Measurements from ENCODE around the gene METTL9. TPM values are rescaled to one million over a fixed set of nuclear protein-coding genes. Genes with fewer than 3 reads are reported as not detected.

METTL9 gene
- total RNA-seq, 1 donor: 170 TPM

DNA sequence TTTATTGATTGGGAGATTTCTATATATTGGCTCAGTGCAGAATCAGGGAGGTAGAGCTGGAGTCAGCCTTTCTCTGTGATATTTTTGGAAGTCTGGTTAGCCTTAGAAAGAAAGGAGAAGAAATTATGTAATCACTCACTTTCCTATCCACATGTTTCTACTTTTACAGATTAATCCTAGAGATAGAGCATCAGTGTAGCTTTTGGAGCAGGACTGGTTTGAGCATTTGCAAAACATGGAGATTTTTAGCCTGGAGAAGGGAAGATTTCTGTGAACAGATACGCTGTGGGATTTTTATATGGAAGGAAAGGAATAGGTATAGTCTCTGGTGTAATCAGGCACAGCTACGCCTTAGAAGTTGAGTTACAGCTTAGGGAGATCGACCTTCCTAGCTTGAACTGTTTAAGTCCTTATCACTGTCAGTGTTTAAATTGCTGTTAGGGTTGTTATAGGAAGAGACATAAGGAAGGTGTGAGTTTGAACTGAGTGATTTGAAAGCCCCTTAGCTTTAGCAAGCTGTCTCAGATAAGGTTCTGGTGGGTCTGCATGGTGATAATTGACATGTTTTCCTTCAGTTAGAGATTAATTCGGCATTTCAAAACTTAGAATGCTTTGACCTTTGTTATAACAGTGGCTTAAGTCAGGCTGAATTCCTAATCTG is 20.5 kb downstream of the METTL9 start:
- Histone ChIP-seq H3K36me3 (ENCODE audit: insufficient read depth, low read length) (peaks cover 21% of the 10 kb centered on the region), H3K4me1 (ENCODE audit: insufficient read depth, low read length) (no peaks in the 10 kb centered on the region), H3K4me2 (ENCODE audit: insufficient read depth, low read length) (no peak overlapping the region), H3K27me3 (ENCODE audit: insufficient read depth, low read length) (no peaks in the 10 kb centered on the region), H3K27ac (ENCODE audit: low read depth, low read length) (no peak overlapping the region), H4K20me1 (ENCODE audit: insufficient read depth, low read length) (peaks cover 4% of the 10 kb centered on the region), H3K9me3 (ENCODE audit: low read depth, low read length) (no peaks in the 10 kb centered on the region), H2AFZ (ENCODE audit: low read length) (no peak overlapping the region), H3K79me2 (ENCODE audit: insufficient read depth, low read length) (peaks cover 81% of the 10 kb centered on the region), H3K4me3 (ENCODE audit: insufficient read depth, low read length) (no peak overlapping the region)
- TF ChIP-seq, protein P1, sequence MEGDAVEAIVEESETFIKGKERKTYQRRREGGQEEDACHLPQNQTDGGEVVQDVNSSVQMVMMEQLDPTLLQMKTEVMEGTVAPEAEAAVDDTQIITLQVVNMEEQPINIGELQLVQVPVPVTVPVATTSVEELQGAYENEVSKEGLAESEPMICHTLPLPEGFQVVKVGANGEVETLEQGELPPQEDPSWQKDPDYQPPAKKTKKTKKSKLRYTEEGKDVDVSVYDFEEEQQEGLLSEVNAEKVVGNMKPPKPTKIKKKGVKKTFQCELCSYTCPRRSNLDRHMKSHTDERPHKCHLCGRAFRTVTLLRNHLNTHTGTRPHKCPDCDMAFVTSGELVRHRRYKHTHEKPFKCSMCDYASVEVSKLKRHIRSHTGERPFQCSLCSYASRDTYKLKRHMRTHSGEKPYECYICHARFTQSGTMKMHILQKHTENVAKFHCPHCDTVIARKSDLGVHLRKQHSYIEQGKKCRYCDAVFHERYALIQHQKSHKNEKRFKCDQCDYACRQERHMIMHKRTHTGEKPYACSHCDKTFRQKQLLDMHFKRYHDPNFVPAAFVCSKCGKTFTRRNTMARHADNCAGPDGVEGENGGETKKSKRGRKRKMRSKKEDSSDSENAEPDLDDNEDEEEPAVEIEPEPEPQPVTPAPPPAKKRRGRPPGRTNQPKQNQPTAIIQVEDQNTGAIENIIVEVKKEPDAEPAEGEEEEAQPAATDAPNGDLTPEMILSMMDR (IDR thresholded peaks at IDR 0.05; ENCODE audit: extremely low read depth, low read depth, low read length): no peak
- peak; percentile 14 for DNase-seq (ENCODE audit: insufficient read length, low spot score, missing footprints)

DNA sequence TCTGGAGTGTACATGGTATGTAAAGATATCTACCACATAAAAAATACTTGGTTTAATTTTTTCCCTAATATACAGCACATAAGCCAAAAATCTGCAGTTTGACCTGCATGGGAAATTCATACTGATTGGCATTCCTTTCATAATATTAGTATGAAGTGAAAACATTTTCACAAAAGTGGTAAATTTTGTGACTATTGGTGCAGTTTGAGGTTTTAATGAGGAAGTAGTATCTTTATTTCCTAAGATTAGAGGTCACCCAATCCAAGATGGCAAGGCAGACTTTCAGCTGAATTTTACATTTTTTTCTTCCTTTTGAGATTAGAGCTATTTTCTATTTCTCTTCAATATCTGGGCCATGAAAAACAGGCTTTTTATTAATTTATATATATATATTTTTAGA is 21.2 kb downstream of the METTL9 start:
- DNase-seq (ENCODE audit: insufficient read length, low spot score, missing footprints): no peak
- Histone ChIP-seq H3K9me3 (ENCODE audit: low read depth, low read length) (no peaks in the 10 kb centered on the region), H3K4me2 (ENCODE audit: insufficient read depth, low read length) (no peak overlapping the region), H4K20me1 (ENCODE audit: insufficient read depth, low read length) (peaks cover 2% of the 10 kb centered on the region), H3K27me3 (ENCODE audit: insufficient read depth, low read length) (no peaks in the 10 kb centered on the region), H3K27ac (ENCODE audit: low read depth, low read length) (no peak overlapping the region), H3K4me1 (ENCODE audit: insufficient read depth, low read length) (no peaks in the 10 kb centered on the region), H3K36me3 (ENCODE audit: insufficient read depth, low read length) (peaks cover 16% of the 10 kb centered on the region), H3K4me3 (ENCODE audit: insufficient read depth, low read length) (no peak overlapping the region), H2AFZ (ENCODE audit: low read length) (no peak overlapping the region), H3K79me2 (ENCODE audit: insufficient read depth, low read length) (peaks cover 80% of the 10 kb centered on the region)
- TF ChIP-seq, protein P1 (IDR thresholded peaks at IDR 0.05; ENCODE audit: extremely low read depth, low read depth, low read length): no peak

DNA sequence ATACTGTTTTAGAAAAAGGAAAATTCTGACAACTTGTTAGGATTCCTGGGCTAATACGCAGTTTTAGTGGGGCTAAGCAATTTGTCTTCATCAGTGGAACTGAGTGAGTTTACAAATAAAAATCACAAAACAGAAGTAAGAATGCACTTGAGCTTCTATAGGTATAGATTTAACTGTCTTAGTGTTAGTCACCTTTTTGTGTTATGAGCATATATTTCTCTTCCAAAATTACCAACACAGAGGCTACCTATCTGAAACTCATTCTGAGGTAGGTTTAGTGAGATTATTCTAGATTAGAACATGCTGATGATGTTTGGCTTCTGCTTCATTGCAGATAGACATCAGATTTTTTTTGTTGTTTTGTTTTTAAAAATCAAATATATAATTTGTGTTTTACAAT is 23.2 kb downstream of the METTL9 start:
- Histone ChIP-seq H4K20me1 (ENCODE audit: insufficient read depth, low read length) (no peaks in the 10 kb centered on the region), H3K4me1 (ENCODE audit: insufficient read depth, low read length) (peaks cover 19% of the 10 kb centered on the region), H3K4me2 (ENCODE audit: insufficient read depth, low read length) (no peak overlapping the region), H2AFZ (ENCODE audit: low read length) (no peak overlapping the region), H3K4me3 (ENCODE audit: insufficient read depth, low read length) (no peak overlapping the region), H3K27ac (ENCODE audit: low read depth, low read length) (no peak overlapping the region), H3K36me3 (ENCODE audit: insufficient read depth, low read length) (peaks cover 7% of the 10 kb centered on the region), H3K9me3 (ENCODE audit: low read depth, low read length) (no peaks in the 10 kb centered on the region), H3K27me3 (ENCODE audit: insufficient read depth, low read length) (no peaks in the 10 kb centered on the region), H3K79me2 (ENCODE audit: insufficient read depth, low read length) (peaks cover 64% of the 10 kb centered on the region)
- TF ChIP-seq, protein P1 (IDR thresholded peaks at IDR 0.05; ENCODE audit: extremely low read depth, low read depth, low read length): no peak
- no peak for DNase-seq (ENCODE audit: insufficient read length, low spot score, missing footprints)

DNA sequence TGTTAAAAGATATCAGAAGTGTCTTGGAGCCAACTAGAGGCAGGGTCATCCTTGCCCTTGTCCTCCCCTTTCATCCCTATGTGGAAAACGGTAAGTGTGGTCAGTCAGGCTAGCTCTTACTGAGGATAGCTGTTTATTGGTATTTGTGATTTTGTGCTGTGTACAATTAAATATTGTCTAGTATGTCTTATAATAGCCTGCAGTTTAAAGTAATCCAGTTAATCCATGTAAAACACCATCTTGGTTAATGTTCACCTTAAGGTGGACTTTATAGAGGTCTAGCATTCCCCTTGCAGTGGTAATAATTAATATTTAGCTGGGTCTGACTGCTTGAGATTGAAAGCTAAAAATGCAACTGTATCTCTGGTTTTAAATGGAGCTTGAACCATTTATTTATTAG is 25.6 kb downstream of the METTL9 start:
- Histone ChIP-seq H2AFZ (ENCODE audit: low read length) (no peak overlapping the region), H3K4me1 (ENCODE audit: insufficient read depth, low read length) (peaks cover 39% of the 10 kb centered on the region), H3K27me3 (ENCODE audit: insufficient read depth, low read length) (no peaks in the 10 kb centered on the region), H3K36me3 (ENCODE audit: insufficient read depth, low read length) (peaks cover 9% of the 10 kb centered on the region), H3K9me3 (ENCODE audit: low read depth, low read length) (no peaks in the 10 kb centered on the region), H3K4me3 (ENCODE audit: insufficient read depth, low read length) (no peak overlapping the region), H3K27ac (ENCODE audit: low read depth, low read length) (peak overlapping the region; percentile 5), H4K20me1 (ENCODE audit: insufficient read depth, low read length) (no peaks in the 10 kb centered on the region), H3K4me2 (ENCODE audit: insufficient read depth, low read length) (no peak overlapping the region), H3K79me2 (ENCODE audit: insufficient read depth, low read length) (peaks cover 54% of the 10 kb centered on the region)
- no peak for DNase-seq (ENCODE audit: insufficient read length, low spot score, missing footprints)
- TF ChIP-seq, protein P1 (IDR thresholded peaks at IDR 0.05; ENCODE audit: extremely low read depth, low read depth, low read length): no peak
